Activated CD4-positive, alpha-beta T cell treated with anti-CD3 and anti-CD28 coated beads for 4 hours (primary cell): ENCODE measurements around the gene SELENOM.
"Not testable (repeated sequence)": the region's sequence is repeated elsewhere in the genome, so short reads cannot be mapped to it uniquely, and the experiment has no call there.

Experiments used
- DNase-seq, 2 donors: peaks; one replicate each; pipeline ENCODE4 v3.0.0-alpha.2; 2020

The SELENOM gene

GRCh38 chr22:31130873-31131272, 23.5 kb upstream of the SELENOM start:
- no peak for DNase-seq

- no peak for DNase-seq
Observed at GRCh38 chr22:31128156-31128555, 20.8 kb upstream of the SELENOM start.

GRCh38 chr22:31127181-31127772, 19.9 kb upstream of the SELENOM start:
- DNase-seq = no peak

- no peak for DNase-seq
Observed at GRCh38 chr22:31126869-31127175, 19.5 kb upstream of the SELENOM start.

- no peak for DNase-seq
Observed at GRCh38 chr22:31126128-31126868, 18.9 kb upstream of the SELENOM start.

- DNase-seq = no peak
Observed at GRCh38 chr22:31125521-31126117, 18.3 kb upstream of the SELENOM start.

- DNase-seq = no peak
Observed at GRCh38 chr22:31124811-31125465, 17.6 kb upstream of the SELENOM start.

- no peak for DNase-seq
Observed at GRCh38 chr22:31124290-31124689, 16.9 kb upstream of the SELENOM start.

GRCh38 chr22:31123292-31123602, 15.9 kb upstream of the SELENOM start:
- no peak for DNase-seq

GRCh38 chr22:31122532-31123291, 15.3 kb upstream of the SELENOM start, which contains the start of gene INPP5J:
TSS of gene INPP5J (plus strand) at chr22:31122966. CDS start at chr22:31123015, 49 bp downstream.
- no peak for DNase-seq

- DNase-seq = no peak
Observed at GRCh38 chr22:31122196-31122531, 14.8 kb upstream of the SELENOM start.

- no peak for DNase-seq
Observed at GRCh38 chr22:31121403-31121802, 14.0 kb upstream of the SELENOM start.

GRCh38 chr22:31120642-31121041, 13.3 kb upstream of the SELENOM start:
- DNase-seq = no peak

GRCh38 chr22:31120230-31120629, 12.9 kb upstream of the SELENOM start:
- no peak for DNase-seq

- DNase-seq = no peak
Observed at GRCh38 chr22:31119026-31119717, 11.8 kb upstream of the SELENOM start.

- no peak for DNase-seq
Observed at GRCh38 chr22:31118046-31118820, 10.9 kb upstream of the SELENOM start.

- not testable (repeated sequence) for DNase-seq
Observed at GRCh38 chr22:31112547-31113091, 5.3 kb upstream of the SELENOM start.

GRCh38 chr22:31107894-31108218, 488 bp upstream of the SELENOM start:
- no peak for DNase-seq

GRCh38 chr22:31106731-31107177, 614 bp downstream of the SELENOM start:
- no peak for DNase-seq

- DNase-seq = no peak
Observed at GRCh38 chr22:31106001-31106571, 1.3 kb downstream of the SELENOM start.

GRCh38 chr22:31105282-31105929, 2.0 kb downstream of the SELENOM start:
- no peak for DNase-seq
